Femur (tissue), 1 donor: Measurements from ENCODE around the gene PPP2R5E.
"Not testable (repeated sequence)": the region's sequence is repeated elsewhere in the genome, so short reads cannot be mapped to it uniquely, and the experiment has no call there.

Source experiments
- DNase-seq: peaks from one replicate; pipeline ENCODE4 v3.0.0-alpha.2; 2017

Gene PPP2R5E

GRCh38 chr14:63426838-63427352 lies 116.3 kb downstream of the PPP2R5E start:
- DNase-seq = no peak

- DNase-seq = no peak
Observed at GRCh38 chr14:63423889-63424288, 119.3 kb downstream of the PPP2R5E start.

GRCh38 chr14:63423381-63423780 lies 119.8 kb downstream of the PPP2R5E start:
- DNase-seq = no peak

GRCh38 chr14:63421919-63422318 lies 121.3 kb downstream of the PPP2R5E start:
- DNase-seq = no peak

GRCh38 chr14:63421226-63421625 lies 122.0 kb downstream of the PPP2R5E start:
- DNase-seq = no peak

- DNase-seq = no peak
Observed at GRCh38 chr14:63418020-63418419, 125.2 kb downstream of the PPP2R5E start.

GRCh38 chr14:63413009-63413408 lies 130.2 kb downstream of the PPP2R5E start:
- no peak for DNase-seq

GRCh38 chr14:63406333-63406732 lies 136.8 kb downstream of the PPP2R5E start:
- DNase-seq = no peak

- DNase-seq = no peak
Observed at GRCh38 chr14:63405715-63406114, 137.5 kb downstream of the PPP2R5E start.

GRCh38 chr14:63404906-63405305 lies 138.3 kb downstream of the PPP2R5E start:
- no peak for DNase-seq

GRCh38 chr14:63401646-63402045 lies 141.5 kb downstream of the PPP2R5E start:
- peak; percentile 35 for DNase-seq

- no peak for DNase-seq
Observed at GRCh38 chr14:63398952-63399351, 144.2 kb downstream of the PPP2R5E start.

- DNase-seq = no peak
Observed at GRCh38 chr14:63394841-63395240, 148.3 kb downstream of the PPP2R5E start.

GRCh38 chr14:63394432-63394831 lies 148.7 kb downstream of the PPP2R5E start:
- no peak for DNase-seq

GRCh38 chr14:63393012-63393411 lies 150.2 kb downstream of the PPP2R5E start:
- no peak for DNase-seq

GRCh38 chr14:63392236-63392635 lies 150.9 kb downstream of the PPP2R5E start:
- no peak for DNase-seq

GRCh38 chr14:63388766-63389431 lies 154.3 kb downstream of the PPP2R5E start:
- DNase-seq = peak; percentile 71

- DNase-seq = no peak
Observed at GRCh38 chr14:63387711-63388110, 155.5 kb downstream of the PPP2R5E start.

- no peak for DNase-seq
Observed at GRCh38 chr14:63383776-63384367, 159.3 kb downstream of the PPP2R5E start.

GRCh38 chr14:63378444-63378843 lies 164.7 kb downstream of the PPP2R5E start:
- no peak for DNase-seq

- no peak for DNase-seq
Observed at GRCh38 chr14:63375769-63376168, 167.4 kb downstream of the PPP2R5E start.

- DNase-seq = not testable (repeated sequence)
Observed at GRCh38 chr14:63371613-63372012, 171.6 kb downstream of the PPP2R5E start.

- DNase-seq = no peak
Observed at GRCh38 chr14:63371033-63371432, 172.1 kb downstream of the PPP2R5E start.

GRCh38 chr14:63367742-63368364 lies 175.3 kb downstream of the PPP2R5E start:
- DNase-seq = no peak
